CD4-positive, CD25-positive, alpha-beta regulatory T cell (primary cell): ENCODE data around the gene ASTN2. TPM values are rescaled to one million over a fixed set of nuclear protein-coding genes. Genes with fewer than 3 reads are reported as not detected.

ENCODE experiments used
- ATAC-seq, 2 donors: fragments of 150-1000 bp; cut with Tn5 transposase; one replicate each; pipeline ENCODE4 v1.10.0; 2021; ENCODE audit warnings: low read depth in 2 of 2, moderate number of reproducible peaks in 2 of 2, moderate library complexity in 1 of 2
- DNase-seq, 3 donors: peaks; one replicate each; pipeline versions ENCODE4 v3.0.0 to v3.0.0-alpha.2; 2012 to 2022; ENCODE audit warnings: mixed read lengths in 1 of 3
- H3K27ac ChIP-seq: one replicate; pipeline ENCODE4 v1.7.0; 2013; ENCODE audit warnings: mild to moderate bottlenecking, low read length; ENCODE audit not compliant: insufficient read depth, poor library complexity, severe bottlenecking
- H3K27me3 ChIP-seq: one replicate; pipeline ENCODE4 v1.7.0; 2013; ENCODE audit warnings: low read length; ENCODE audit not compliant: control insufficient read depth, insufficient read depth
- H3K36me3 ChIP-seq: one replicate; pipeline ENCODE4 v1.7.0; 2013; ENCODE audit warnings: mild to moderate bottlenecking, low read length, moderate library complexity; ENCODE audit not compliant: control insufficient read depth, insufficient read depth
- H3K4me1 ChIP-seq: 2 replicates; pipeline ENCODE4 v1.7.0; 2013; ENCODE audit warnings: mild to moderate bottlenecking, low read length; ENCODE audit not compliant: insufficient read depth, control insufficient read depth, poor library complexity, severe bottlenecking
- H3K4me3 ChIP-seq: one replicate; pipeline ENCODE4 v1.7.0; 2013; ENCODE audit warnings: low read depth, mild to moderate bottlenecking, low read length, moderate library complexity
- H3K9me3 ChIP-seq, 2 experiments: 1 replicate in 1 of 2; 2 replicates in 1 of 2; pipeline ENCODE4 v1.7.0; 2013; ENCODE audit warnings: low read length in 2 of 2, mild to moderate bottlenecking in 1 of 2, moderate library complexity in 1 of 2; ENCODE audit not compliant: control insufficient read depth in 2 of 2
- H3K27ac Mint-ChIP-seq, 3 donors: one replicate each; pipeline ENCODE4 v1.8.0; 2020 to 2022; ENCODE audit warnings: mild to moderate bottlenecking in 3 of 3, mixed read lengths in 3 of 3, moderate library complexity in 2 of 3
- H3K27me3 Mint-ChIP-seq: one replicate; pipeline ENCODE4 v1.8.0; 2022; ENCODE audit warnings: mild to moderate bottlenecking, mixed read lengths
- H3K36me3 Mint-ChIP-seq: one replicate; pipeline ENCODE4 v1.8.0; 2020; ENCODE audit warnings: mixed read lengths
- H3K4me1 Mint-ChIP-seq, 4 donors: one replicate each; pipeline ENCODE4 v1.8.0; 2020 to 2022; ENCODE audit warnings: mixed read lengths in 4 of 4, mild to moderate bottlenecking in 1 of 4
- H3K4me3 Mint-ChIP-seq, 4 donors: one replicate each; pipeline ENCODE4 v1.8.0; 2020 to 2022; ENCODE audit warnings: mild to moderate bottlenecking in 4 of 4, mixed read lengths in 4 of 4, moderate library complexity in 3 of 4
- H3K9me3 Mint-ChIP-seq, 7 donors: one replicate each; pipeline ENCODE4 v1.8.0; 2020 to 2022; ENCODE audit warnings: mixed read lengths in 7 of 7, mild to moderate bottlenecking in 3 of 7, moderate library complexity in 2 of 7
- polyA plus RNA-seq, 4 donors: library from polyadenylated mRNA; unstranded; fragments of 300-500 nt; fragmentation: Illumina TruSeq; gene quantifications; one replicate each; pipeline ENCODE4 v1.2.3, GENCODE V29; 2021
- total RNA-seq: library from RNA; stranded (reverse); gene quantifications from one replicate; pipeline ENCODE4 v1.2.3, GENCODE V29; 2022

The ASTN2 gene
- total and polyA plus RNA-seq, 5 donors from 2014 or later, result 5.0 to 9.9 (median 7.4) TPM

DNA sequence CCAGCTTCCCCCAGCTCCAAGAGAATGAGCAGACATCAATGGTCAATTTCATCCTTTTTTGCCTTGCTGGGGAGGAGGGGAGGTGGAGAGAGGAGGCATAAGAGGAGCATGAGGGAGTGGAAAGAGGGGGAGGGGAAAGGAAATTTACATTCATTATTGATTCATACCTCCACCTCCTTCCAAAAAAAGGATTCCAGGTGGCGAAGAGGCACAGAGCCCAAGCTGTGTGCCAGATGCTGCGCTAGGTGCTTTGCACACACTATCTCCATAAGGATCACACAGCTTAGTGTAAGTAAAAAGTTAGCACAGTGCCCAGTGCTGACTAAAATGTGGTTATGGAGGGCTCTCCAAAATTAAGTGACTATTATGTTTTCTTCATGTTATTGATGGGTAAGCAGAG is 11.0 kb downstream of the ASTN2 start:
- H3K9me3 ChIP-seq, result no peaks in the 10 kb centered on the region
- no peak overlapping the region for H3K4me3 ChIP-seq
- Mint-ChIP-seq H3K27ac (no peak overlapping the region), H3K4me3 (no peak overlapping the region), H3K36me3 (no peaks in the 10 kb centered on the region), H3K27me3 (no peaks in the 10 kb centered on the region), H3K9me3 (peaks cover 0 to 5% (median 0%) of the 10 kb centered on the region in 7 donors), H3K4me1 (no peaks in the 10 kb centered on the region)
- H3K4me1 ChIP-seq, result no peaks in the 10 kb centered on the region
- H3K27ac ChIP-seq, result no peak overlapping the region
- no peaks in the 10 kb centered on the region for H3K36me3 ChIP-seq
- DNase-seq (no peak), ATAC-seq (no peak)
- no peaks in the 10 kb centered on the region for H3K27me3 ChIP-seq

DNA sequence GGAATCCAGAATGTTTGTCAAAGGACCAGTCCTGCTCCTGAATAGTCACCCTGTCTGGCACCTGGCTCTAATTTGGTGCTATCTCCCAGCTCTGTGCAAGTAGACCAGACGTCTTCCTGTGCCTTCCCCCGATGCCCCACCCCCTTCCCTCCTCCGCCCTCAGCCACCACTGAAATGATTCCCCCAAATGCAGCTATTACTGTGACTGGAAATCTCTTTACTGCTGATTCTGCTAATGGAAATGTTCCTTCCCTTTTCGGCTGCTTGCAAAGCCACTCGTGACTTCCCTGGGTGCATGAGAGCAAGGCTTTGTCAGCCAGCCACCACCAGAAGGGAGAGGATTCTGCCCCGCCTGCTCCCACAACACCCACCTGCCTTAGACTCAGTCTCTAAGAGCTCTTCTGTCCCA is 11.4 kb downstream of the ASTN2 start:
- H3K9me3 ChIP-seq, result no peaks in the 10 kb centered on the region
- no peak overlapping the region for H3K4me3 ChIP-seq
- H3K27me3 ChIP-seq, result no peaks in the 10 kb centered on the region
- H3K27ac Mint-ChIP-seq, result no peak overlapping the region
- H3K27me3 Mint-ChIP-seq, result no peaks in the 10 kb centered on the region
- no peak overlapping the region for H3K27ac ChIP-seq
- ATAC-seq (no peak), DNase-seq (no peak)
- no peaks in the 10 kb centered on the region for H3K4me1 ChIP-seq
- no peak overlapping the region for H3K4me3 Mint-ChIP-seq
- peaks cover 0 to 4% (median 0%) of the 10 kb centered on the region in 7 donors for H3K9me3 Mint-ChIP-seq
- H3K4me1 Mint-ChIP-seq, result no peaks in the 10 kb centered on the region
- H3K36me3 Mint-ChIP-seq, result no peaks in the 10 kb centered on the region
- no peaks in the 10 kb centered on the region for H3K36me3 ChIP-seq

DNA sequence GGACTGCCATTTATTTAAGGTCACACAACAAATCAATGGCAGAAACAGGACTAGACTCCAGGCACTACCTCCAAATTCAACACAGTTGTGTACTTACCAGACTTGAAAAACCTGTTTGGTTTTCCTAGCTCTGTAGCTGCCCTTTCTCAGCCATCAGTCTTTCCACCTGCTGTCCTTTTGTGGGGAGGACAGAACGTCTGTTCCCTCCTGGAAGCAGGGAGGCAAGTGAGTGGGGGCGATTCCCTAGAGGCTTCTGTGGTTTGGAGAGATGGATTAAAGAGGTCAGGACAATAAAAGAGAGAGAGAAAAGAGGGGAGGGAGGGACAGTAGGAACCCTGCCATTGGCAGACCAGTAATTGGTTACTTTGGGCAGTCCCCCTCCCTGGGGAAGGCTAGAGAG is 14.7 kb downstream of the ASTN2 start:
- ATAC-seq (no peak), DNase-seq (no peak)
- no peaks in the 10 kb centered on the region for H3K4me1 Mint-ChIP-seq
- Histone ChIP-seq H3K4me3 (no peak overlapping the region), H3K27me3 (no peaks in the 10 kb centered on the region), H3K9me3 (no peaks in the 10 kb centered on the region), H3K27ac (no peak overlapping the region), H3K36me3 (no peaks in the 10 kb centered on the region), H3K4me1 (no peaks in the 10 kb centered on the region)
- no peak overlapping the region for H3K27ac Mint-ChIP-seq
- no peaks in the 10 kb centered on the region for H3K36me3 Mint-ChIP-seq
- H3K9me3 Mint-ChIP-seq, result peaks cover 0 to 9% (median 0%) of the 10 kb centered on the region in 7 donors
- H3K27me3 Mint-ChIP-seq, result no peaks in the 10 kb centered on the region
- no peak overlapping the region for H3K4me3 Mint-ChIP-seq

DNA sequence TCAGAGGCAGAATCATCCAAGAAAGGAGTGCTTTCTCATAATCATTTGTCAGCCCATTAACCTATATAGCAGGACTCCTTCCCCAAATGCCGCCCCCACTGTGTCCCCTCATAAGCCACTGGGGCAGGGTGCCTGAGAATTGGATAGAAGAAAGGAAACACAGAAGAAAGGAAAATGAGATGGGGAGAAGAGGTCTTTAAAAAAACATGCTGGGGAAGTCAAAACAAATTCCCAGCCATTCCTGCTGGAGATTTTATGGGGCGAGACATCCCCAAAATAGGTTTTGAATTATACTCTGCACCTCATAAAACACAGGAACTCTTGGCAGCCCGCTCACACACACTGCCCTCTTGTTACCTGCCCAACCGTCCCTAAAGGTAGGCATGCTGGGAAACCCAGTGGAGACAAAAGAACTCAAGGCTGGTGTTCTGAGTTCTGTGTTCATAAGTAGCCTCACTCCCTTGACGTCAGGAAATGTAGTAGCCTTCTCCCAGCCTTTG is 19.7 kb downstream of the ASTN2 start:
- Mint-ChIP-seq H3K36me3 (no peaks in the 10 kb centered on the region), H3K27ac (no peak overlapping the region), H3K9me3 (peaks cover 0 to 9% (median 1%) of the 10 kb centered on the region in 7 donors), H3K27me3 (peaks cover 4% of the 10 kb centered on the region), H3K4me3 (no peak overlapping the region), H3K4me1 (no peaks in the 10 kb centered on the region)
- ATAC-seq, result no peak
- no peak for DNase-seq
- H3K4me3 ChIP-seq, result no peak overlapping the region
- H3K27ac ChIP-seq, result no peak overlapping the region
- H3K27me3 ChIP-seq, result no peaks in the 10 kb centered on the region
- no peaks in the 10 kb centered on the region for H3K36me3 ChIP-seq
- no peaks in the 10 kb centered on the region for H3K4me1 ChIP-seq
- H3K9me3 ChIP-seq, result no peaks in the 10 kb centered on the region

DNA sequence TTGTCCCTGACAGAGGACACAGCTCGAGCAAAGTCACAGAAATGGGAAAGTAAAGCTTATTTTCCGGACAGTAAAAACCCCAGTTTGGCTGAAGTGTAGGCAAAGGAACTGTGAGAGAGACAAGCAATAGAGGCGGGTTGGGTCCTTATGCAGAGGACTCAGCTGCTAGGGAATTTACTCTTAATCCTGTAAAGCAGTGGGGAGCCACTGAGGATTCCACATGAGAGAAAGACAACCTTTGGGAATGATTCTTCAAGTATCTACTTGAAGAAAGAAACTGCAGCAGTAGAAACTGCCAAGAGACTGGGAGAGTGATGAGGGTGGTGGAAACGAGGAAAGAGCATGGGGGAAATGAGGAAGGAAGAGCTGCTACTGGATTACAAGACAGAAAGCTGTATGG is 20.2 kb downstream of the ASTN2 start:
- Histone ChIP-seq H3K27ac (no peak overlapping the region), H3K9me3 (no peaks in the 10 kb centered on the region), H3K4me1 (no peaks in the 10 kb centered on the region), H3K4me3 (no peak overlapping the region), H3K36me3 (no peaks in the 10 kb centered on the region), H3K27me3 (no peaks in the 10 kb centered on the region)
- no peaks in the 10 kb centered on the region for H3K4me1 Mint-ChIP-seq
- H3K36me3 Mint-ChIP-seq, result no peaks in the 10 kb centered on the region
- no peak overlapping the region for H3K27ac Mint-ChIP-seq
- no peak for ATAC-seq
- no peak overlapping the region for H3K4me3 Mint-ChIP-seq
- peaks cover 0 to 9% (median 1%) of the 10 kb centered on the region in 7 donors for H3K9me3 Mint-ChIP-seq
- peaks cover 4% of the 10 kb centered on the region for H3K27me3 Mint-ChIP-seq
- no peak for DNase-seq

DNA sequence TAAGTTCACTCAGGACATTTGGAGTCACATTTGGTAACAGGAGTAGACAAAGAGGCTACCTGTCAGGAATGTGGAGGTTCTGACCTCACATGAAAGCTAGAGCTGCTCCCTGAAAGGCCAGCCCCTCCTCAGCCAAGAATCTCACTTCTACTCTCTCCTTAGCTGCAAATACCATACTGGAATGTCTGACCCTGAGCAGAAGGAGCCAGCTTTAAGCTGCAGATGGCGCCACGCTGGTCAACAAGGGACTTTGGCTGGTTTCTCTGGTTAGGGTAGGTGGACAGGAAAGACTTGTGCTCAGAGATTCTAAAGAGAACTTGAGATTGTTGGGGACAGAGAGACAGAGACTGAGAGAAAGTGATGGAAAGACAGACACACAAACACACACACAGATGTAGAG is 21.9 kb downstream of the ASTN2 start:
- DNase-seq (no peak), ATAC-seq (no peak)
- Histone ChIP-seq H3K4me1 (no peaks in the 10 kb centered on the region), H3K27ac (no peak overlapping the region), H3K4me3 (no peak overlapping the region), H3K9me3 (no peaks in the 10 kb centered on the region), H3K27me3 (no peaks in the 10 kb centered on the region), H3K36me3 (no peaks in the 10 kb centered on the region)
- Mint-ChIP-seq H3K27me3 (peaks cover 4% of the 10 kb centered on the region), H3K36me3 (no peaks in the 10 kb centered on the region), H3K27ac (no peak overlapping the region), H3K9me3 (peaks cover 0 to 6% (median 1%) of the 10 kb centered on the region in 7 donors), H3K4me1 (no peaks in the 10 kb centered on the region), H3K4me3 (no peak overlapping the region)

DNA sequence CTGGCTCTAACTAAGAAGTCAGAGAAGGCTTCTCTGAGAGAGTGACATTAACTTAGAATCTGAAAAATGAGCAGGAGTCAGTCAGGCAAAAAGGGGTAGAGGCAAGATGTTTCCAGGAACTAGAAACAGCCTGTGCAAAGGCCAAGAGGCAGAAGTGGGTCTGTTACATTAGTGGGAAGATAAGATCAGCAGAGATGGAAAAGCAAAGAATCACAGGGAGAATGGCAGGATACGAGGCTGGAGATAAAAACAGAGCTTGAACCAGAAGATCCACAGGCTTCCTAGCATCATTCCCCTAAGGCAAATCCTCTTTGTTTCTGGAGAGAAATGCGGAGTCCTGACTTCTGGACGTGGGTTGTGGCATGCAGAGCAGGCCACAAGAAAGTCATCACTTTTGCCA is 27.4 kb downstream of the ASTN2 start:
- no peak for DNase-seq
- Mint-ChIP-seq H3K9me3 (peaks cover 0 to 6% (median 1%) of the 10 kb centered on the region in 7 donors), H3K27ac (no peak overlapping the region), H3K4me3 (no peak overlapping the region), H3K36me3 (no peaks in the 10 kb centered on the region), H3K27me3 (no peaks in the 10 kb centered on the region), H3K4me1 (no peaks in the 10 kb centered on the region)
- no peaks in the 10 kb centered on the region for H3K9me3 ChIP-seq
- no peaks in the 10 kb centered on the region for H3K27me3 ChIP-seq
- no peak for ATAC-seq
- H3K4me3 ChIP-seq, result no peak overlapping the region
- no peaks in the 10 kb centered on the region for H3K36me3 ChIP-seq
- H3K4me1 ChIP-seq, result no peaks in the 10 kb centered on the region
- no peak overlapping the region for H3K27ac ChIP-seq

DNA sequence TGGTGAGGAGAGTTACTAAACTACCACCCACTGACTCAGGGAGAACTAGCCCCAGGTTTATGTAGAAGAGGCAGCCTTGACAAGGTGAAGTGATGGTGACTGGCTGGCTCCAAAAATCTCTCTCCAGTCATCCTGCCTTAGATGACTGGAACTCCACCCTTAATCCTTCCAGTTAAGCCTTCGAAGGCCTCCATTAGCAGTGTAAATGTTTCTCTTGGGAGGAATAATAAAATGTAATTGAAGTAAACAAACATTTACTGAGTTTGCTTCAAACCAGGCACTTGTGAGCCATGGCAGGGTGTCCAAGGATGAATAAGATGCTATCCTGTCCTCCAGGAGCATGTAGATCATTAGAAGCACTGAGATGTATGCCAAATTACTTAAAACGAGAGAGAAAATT is 35.5 kb downstream of the ASTN2 start:
- Histone ChIP-seq H3K36me3 (no peaks in the 10 kb centered on the region), H3K4me3 (no peak overlapping the region), H3K27ac (no peak overlapping the region), H3K27me3 (no peaks in the 10 kb centered on the region), H3K9me3 (no peaks in the 10 kb centered on the region), H3K4me1 (no peaks in the 10 kb centered on the region)
- Mint-ChIP-seq H3K27ac (no peak overlapping the region), H3K4me3 (no peak overlapping the region), H3K4me1 (no peaks in the 10 kb centered on the region), H3K36me3 (no peaks in the 10 kb centered on the region), H3K9me3 (peaks cover 0 to 12% (median 3%) of the 10 kb centered on the region in 7 donors), H3K27me3 (no peaks in the 10 kb centered on the region)
- no peak for DNase-seq
- ATAC-seq, result no peak
